ENCODE results near the gene CD53. TPM values are rescaled to one million over a fixed set of nuclear protein-coding genes. Genes with fewer than 3 reads are reported as not detected.
A peak's percentile ranks its signal among the peaks of the same experiment; 100 is the strongest.

Gene CD53
- total and polyA plus RNA-seq, 2 experiments from 2014 or later: 0.79 to 1.4 TPM

DNA sequence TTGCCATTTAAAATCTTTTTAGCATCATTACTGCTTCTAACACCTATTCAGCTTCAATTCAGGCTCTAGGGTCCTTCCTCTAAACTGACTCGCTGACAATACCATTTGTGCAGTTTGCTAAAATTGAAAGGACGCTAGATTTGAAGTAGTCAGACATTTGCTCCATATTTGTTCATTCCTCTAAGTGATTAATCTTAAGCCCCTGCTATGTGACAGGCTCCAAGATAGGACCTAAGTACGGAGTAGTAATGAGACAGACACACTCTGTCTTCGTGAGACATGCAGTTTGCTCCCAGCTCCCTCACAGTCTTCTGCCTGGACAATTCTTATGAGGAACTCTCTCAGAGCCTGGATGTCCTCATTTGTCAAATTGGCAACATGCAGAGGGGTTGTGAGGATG lies 26.1 kb upstream of the CD53 start:
- TF ChIP-seq EZH2phosphoT487 (IDR thresholded peaks at IDR 0.05; ENCODE audit: low read depth, severe bottlenecking, unreplicated experiment) (no peak), EZH2 (IDR thresholded peaks at IDR 0.05; ENCODE audit: borderline replicate concordance) (no peak)
- TF ChIP-seq, protein P1, sequence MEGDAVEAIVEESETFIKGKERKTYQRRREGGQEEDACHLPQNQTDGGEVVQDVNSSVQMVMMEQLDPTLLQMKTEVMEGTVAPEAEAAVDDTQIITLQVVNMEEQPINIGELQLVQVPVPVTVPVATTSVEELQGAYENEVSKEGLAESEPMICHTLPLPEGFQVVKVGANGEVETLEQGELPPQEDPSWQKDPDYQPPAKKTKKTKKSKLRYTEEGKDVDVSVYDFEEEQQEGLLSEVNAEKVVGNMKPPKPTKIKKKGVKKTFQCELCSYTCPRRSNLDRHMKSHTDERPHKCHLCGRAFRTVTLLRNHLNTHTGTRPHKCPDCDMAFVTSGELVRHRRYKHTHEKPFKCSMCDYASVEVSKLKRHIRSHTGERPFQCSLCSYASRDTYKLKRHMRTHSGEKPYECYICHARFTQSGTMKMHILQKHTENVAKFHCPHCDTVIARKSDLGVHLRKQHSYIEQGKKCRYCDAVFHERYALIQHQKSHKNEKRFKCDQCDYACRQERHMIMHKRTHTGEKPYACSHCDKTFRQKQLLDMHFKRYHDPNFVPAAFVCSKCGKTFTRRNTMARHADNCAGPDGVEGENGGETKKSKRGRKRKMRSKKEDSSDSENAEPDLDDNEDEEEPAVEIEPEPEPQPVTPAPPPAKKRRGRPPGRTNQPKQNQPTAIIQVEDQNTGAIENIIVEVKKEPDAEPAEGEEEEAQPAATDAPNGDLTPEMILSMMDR (IDR thresholded peaks at IDR 0.05; ENCODE audit: poor library complexity): no peak
- Histone ChIP-seq H4K20me1 (ENCODE audit: insufficient read depth, poor library complexity, severe bottlenecking) (no peaks in the 10 kb centered on the region), H3K4me1 (ENCODE audit: insufficient read depth) (no peaks in the 10 kb centered on the region), H3K9me3 (ENCODE audit: low read depth) (no peaks in the 10 kb centered on the region), H3K36me3 (replicated peaks; ENCODE audit: insufficient read depth, low read depth) (no peaks in the 10 kb centered on the region), H3K27me3 (peaks cover 3% of the 10 kb centered on the region), H3K9me2 (replicated peaks; ENCODE audit: insufficient read depth) (no peaks in the 10 kb centered on the region), H2AFZ (no peak overlapping the region), H3K4me3 (no peak overlapping the region), H3K79me2 (no peaks in the 10 kb centered on the region), H3K4me2 (no peak overlapping the region), H3K27ac (no peak overlapping the region)
- WGBS (ENCODE audit: low lambda C conversion rate, missing lambda C conversion rate): 59% methylated on average over 4 of the region's 4 CpGs
- DNase-seq (ENCODE audit: low spot score): no peak

DNA sequence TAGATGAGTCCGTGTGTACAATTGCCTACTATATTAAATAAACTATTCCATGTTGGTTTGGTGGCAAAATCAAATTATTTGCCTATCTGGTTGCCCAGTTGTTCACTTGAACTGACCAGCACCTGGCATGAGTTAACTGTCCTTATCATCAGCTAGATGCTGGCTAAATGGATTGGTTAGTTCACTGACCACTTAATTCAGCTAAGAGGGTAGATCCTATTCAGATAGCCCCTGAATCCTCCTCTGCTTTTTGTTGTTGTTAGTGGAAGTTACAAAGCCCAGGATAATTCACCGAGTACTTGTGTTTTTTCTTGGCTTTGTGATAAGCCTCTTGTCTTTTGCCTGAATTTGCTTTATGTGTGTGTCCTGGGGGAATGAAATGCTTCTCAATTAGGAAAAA lies 22.8 kb upstream of the CD53 start:
- TF ChIP-seq EZH2phosphoT487 (IDR thresholded peaks at IDR 0.05; ENCODE audit: low read depth, severe bottlenecking, unreplicated experiment) (no peak), EZH2 (IDR thresholded peaks at IDR 0.05; ENCODE audit: borderline replicate concordance) (no peak)
- TF ChIP-seq, protein P1 (IDR thresholded peaks at IDR 0.05; ENCODE audit: poor library complexity): no peak
- H3K36me3 ChIP-seq (replicated peaks; ENCODE audit: insufficient read depth, low read depth): no peaks in the 10 kb centered on the region
- peaks cover 3% of the 10 kb centered on the region for H3K27me3 ChIP-seq
- H3K4me2 ChIP-seq: no peak overlapping the region
- no peak for DNase-seq (ENCODE audit: low spot score)
- no peak overlapping the region for H2AFZ ChIP-seq
- H4K20me1 ChIP-seq (ENCODE audit: insufficient read depth, poor library complexity, severe bottlenecking): no peaks in the 10 kb centered on the region
- H3K9me3 ChIP-seq (ENCODE audit: low read depth): no peaks in the 10 kb centered on the region
- H3K27ac ChIP-seq: no peak overlapping the region
- WGBS (ENCODE audit: low lambda C conversion rate, missing lambda C conversion rate): 40% methylated on average over 2 of the region's 2 CpGs
- no peaks in the 10 kb centered on the region for H3K9me2 ChIP-seq (replicated peaks; ENCODE audit: insufficient read depth)
- no peaks in the 10 kb centered on the region for H3K79me2 ChIP-seq
- H3K4me1 ChIP-seq (ENCODE audit: insufficient read depth): no peaks in the 10 kb centered on the region
- no peak overlapping the region for H3K4me3 ChIP-seq

DNA sequence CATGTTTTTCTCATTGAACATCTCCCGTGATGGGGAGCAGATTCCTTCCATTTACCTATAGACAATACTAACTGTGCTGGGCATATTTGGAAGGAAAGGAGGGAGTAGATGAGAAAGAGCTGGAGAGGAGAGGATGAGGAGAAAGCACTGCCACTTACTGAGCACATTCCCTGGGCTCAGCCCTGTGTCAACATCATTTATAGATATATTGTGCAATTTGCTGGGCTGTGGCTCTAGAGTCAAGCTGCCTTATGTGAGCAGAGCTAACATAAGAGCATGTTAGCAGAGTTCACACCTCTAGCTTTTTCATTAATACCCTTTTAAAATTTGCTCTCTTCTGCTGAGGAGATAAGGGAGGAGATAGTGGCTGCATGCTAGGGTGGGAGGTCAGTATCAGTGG lies 22.3 kb upstream of the CD53 start:
- peak; percentile 39 for DNase-seq (ENCODE audit: low spot score)
- no peak overlapping the region for H2AFZ ChIP-seq
- no peak overlapping the region for H3K27ac ChIP-seq
- H3K9me3 ChIP-seq (ENCODE audit: low read depth): no peaks in the 10 kb centered on the region
- WGBS (ENCODE audit: low lambda C conversion rate, missing lambda C conversion rate): 41% methylated on average over 1 of the region's 1 CpG
- peaks cover 3% of the 10 kb centered on the region for H3K27me3 ChIP-seq
- TF ChIP-seq EZH2 (IDR thresholded peaks at IDR 0.05; ENCODE audit: borderline replicate concordance) (no peak), EZH2phosphoT487 (IDR thresholded peaks at IDR 0.05; ENCODE audit: low read depth, severe bottlenecking, unreplicated experiment) (no peak)
- TF ChIP-seq, protein P1 (IDR thresholded peaks at IDR 0.05; ENCODE audit: poor library complexity): no peak
- H3K4me1 ChIP-seq (ENCODE audit: insufficient read depth): no peaks in the 10 kb centered on the region
- no peak overlapping the region for H3K4me3 ChIP-seq
- no peaks in the 10 kb centered on the region for H3K36me3 ChIP-seq (replicated peaks; ENCODE audit: insufficient read depth, low read depth)
- no peak overlapping the region for H3K4me2 ChIP-seq
- no peaks in the 10 kb centered on the region for H3K9me2 ChIP-seq (replicated peaks; ENCODE audit: insufficient read depth)
- H4K20me1 ChIP-seq (ENCODE audit: insufficient read depth, poor library complexity, severe bottlenecking): no peaks in the 10 kb centered on the region
- H3K79me2 ChIP-seq: no peaks in the 10 kb centered on the region

DNA sequence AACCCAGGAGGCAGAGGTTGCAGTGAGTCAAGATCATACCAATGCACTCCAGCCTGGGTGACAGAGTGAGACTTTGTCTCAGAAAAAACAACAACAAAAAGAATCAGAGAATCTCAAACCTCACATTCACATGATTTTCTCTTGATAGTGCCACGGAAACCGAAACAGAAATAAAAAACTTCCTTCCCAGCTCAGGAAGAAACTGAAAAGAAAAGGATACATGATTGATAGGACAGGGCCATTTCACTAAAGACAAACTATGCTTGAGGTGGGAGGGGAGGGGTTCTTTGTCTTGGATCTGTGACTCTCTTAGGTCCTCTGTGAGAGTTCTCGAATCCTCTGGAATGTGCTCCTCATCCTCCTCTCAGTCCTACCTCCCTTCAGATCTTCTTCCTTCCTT lies 19.8 kb upstream of the CD53 start:
- Histone ChIP-seq H3K36me3 (replicated peaks; ENCODE audit: insufficient read depth, low read depth) (no peaks in the 10 kb centered on the region), H4K20me1 (ENCODE audit: insufficient read depth, poor library complexity, severe bottlenecking) (no peaks in the 10 kb centered on the region), H3K79me2 (no peaks in the 10 kb centered on the region), H3K27ac (no peak overlapping the region), H3K4me1 (ENCODE audit: insufficient read depth) (no peaks in the 10 kb centered on the region), H3K9me3 (ENCODE audit: low read depth) (no peaks in the 10 kb centered on the region), H3K9me2 (replicated peaks; ENCODE audit: insufficient read depth) (no peaks in the 10 kb centered on the region), H2AFZ (no peak overlapping the region), H3K27me3 (peaks cover 3% of the 10 kb centered on the region), H3K4me3 (no peak overlapping the region), H3K4me2 (no peak overlapping the region)
- WGBS (ENCODE audit: low lambda C conversion rate, missing lambda C conversion rate): 96% methylated on average over 3 of the region's 3 CpGs
- no peak for DNase-seq (ENCODE audit: low spot score)
- no peak for TF ChIP-seq EZH2 (IDR thresholded peaks at IDR 0.05; ENCODE audit: borderline replicate concordance)
- TF ChIP-seq EZH2phosphoT487 (IDR thresholded peaks at IDR 0.05; ENCODE audit: low read depth, severe bottlenecking, unreplicated experiment): no peak
- TF ChIP-seq, protein P1 (IDR thresholded peaks at IDR 0.05; ENCODE audit: poor library complexity): no peak
